ENCODE data around the gene HGD.
"Not testable (repeated sequence)": the region's sequence is repeated elsewhere in the genome, so short reads cannot be mapped to it uniquely, and the experiment has no call there.

The HGD gene

DNA sequence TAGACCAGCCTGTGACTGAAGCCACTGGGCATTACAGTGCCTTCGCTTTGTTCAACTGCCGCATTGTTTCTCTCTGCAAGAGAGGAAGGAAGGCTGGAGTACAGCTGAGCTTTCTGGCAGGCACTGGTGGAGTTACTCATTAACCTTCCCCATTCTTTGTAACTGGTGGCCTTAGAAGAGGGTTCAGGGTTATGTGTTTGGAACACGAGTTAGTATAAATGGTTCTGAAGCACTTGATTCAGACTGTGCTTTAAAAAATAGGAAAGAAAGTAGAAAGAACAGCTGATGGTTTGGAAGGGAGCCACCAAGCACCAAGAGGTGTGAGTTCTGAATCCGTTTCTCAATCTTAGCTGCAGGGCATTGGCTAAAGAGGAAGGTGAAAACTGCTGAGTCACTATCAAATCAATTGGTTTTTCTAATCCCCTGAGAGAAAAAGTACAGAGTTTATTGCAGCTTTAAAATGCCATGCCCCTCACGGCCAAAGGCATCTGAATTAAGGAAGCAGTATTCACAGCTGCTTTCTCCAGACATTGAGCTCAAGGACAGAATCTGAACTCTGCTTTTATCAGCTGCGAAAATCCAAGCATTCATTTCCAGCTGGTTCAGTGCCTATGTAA is 3.6 kb downstream of the HGD start:
- no peak for DNase-seq

- not testable (repeated sequence) for DNase-seq
These were observed 4.8 kb downstream of the HGD start for GRCh38 chr3:120677193-120677592.

DNA sequence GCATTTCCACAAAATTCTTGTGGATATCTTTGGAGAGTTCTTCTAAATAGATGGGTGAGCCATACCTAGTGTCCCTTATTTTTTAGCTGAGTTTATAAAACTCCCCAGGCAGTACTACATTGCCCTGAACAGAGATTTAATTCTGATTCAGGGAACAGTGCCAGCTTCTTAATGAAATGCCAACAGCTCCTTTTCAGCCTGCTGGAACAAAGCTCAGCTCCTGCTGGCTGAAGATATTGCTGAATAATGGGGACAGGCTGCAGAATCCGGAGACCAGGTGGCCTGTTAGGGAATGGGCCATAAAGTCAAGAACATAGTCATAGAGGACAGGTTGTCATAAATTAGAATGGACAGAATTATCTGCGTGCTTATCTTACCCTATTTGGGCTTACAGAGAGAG is 8.9 kb downstream of the HGD start:
- DNase-seq = no peak

DNA sequence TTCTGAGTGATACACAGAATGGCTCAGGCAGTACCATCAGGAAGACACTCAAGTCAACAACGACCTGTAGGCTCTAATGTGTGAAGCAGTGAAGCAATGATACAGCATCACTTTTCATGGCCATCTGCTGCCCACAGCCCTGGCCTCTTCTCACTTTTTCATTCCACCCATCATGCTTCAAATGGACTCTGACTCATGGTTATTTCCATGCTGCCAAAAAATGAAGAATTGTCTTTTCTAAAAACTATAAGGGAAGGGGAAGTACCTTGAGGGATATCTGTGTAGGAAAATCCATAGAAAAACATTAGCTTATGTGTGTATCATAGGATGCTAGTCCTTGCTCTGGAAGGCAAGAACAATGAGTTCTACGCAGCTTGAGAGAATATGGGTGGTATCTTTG is 11.5 kb downstream of the HGD start:
- no peak for DNase-seq

- DNase-seq = no peak
These were observed 17.1 kb downstream of the HGD start for GRCh38 chr3:120664926-120665325.

- DNase-seq = no peak
These were observed 20.1 kb downstream of the HGD start for GRCh38 chr3:120661945-120662344.

DNA sequence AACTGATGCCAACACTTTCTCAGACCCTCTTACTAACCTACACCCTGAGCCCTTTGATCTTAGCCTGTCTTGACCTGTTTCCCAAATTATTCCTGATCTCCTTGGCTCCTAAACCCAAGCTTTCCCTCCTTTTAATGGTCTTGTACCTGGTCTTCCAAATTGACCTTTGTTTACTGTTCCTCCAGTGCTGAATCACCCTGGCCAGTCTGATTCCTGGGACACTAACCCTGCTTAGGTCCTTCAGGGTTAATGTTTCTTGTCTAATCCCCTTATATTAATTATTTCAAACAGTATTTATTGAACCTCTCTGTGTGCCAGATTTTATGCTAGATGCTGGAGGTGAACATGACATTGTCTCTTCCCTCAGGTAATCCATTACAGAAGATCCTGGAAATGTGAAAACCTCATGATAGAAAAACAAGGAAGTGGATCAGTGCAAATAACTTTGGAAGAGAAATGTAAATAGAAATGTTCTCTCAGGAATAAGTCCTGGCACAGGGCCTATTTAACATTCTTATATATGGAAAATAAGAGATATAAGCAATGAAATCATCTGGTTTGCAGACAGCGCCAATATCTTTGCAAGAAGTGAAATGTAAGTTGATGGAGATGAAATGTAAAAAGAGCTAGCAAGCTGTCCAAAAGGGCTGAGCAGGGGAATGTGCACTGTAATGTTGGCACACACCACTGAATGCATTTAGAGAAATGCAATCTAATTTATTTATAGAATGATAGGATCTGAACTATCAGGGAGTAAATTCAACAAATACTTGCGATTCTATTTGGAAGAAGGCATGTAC is 20.7 kb downstream of the HGD start:
- DNase-seq = no peak

DNA sequence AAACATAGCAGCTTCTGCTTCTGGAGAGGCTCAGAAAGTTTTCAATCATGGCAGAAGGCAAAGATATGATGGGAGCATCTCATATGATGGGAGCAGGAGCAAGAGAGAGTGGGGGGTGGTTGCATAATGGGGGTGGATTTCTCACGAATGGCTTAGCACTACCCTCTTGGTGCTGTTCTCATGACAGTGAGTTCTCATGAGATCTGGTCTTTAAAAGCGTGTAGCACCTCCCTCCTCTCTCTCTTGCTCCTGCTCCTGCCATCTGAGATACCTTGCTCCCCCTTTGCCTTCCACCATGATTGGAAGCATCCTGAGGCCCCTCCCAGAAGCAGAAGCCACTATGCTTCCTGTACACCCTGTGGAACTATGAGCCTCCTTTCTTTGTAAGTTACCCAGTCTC is 22.2 kb downstream of the HGD start:
- DNase-seq = no peak

GRCh38 chr3:120659285-120659684 is 22.8 kb downstream of the HGD start:
- no peak for DNase-seq

DNA sequence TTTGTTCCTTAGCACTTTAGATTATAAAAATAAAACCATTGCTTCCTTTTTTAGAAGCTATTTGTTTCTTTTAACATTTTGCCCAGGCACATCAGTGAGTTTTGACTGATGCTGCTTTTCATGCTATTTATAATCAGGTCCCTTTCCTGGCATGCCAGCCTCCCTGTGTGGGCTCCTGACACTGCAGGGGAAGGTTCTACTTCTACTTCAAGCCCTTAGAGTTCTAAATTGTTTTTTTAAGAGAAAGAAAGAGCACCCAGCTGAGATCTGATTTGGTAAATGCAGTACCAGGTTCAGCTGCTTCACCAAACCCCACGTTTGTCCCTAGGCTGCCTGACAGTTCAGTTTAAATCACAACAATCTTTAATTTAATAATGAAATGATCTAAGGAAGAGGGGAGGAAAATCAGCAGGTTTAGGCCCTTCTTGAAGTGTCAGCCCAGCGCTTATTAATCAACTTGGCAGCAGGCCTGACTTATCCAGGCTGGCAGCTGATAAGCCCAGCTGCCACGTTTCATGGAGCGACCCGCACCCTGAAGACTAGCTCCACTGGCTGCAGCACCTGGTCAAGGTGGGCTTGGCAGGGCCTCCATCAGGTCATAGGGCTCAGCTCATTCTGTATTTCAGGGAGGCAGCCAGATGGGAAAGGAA is 29.0 kb downstream of the HGD start:
- DNase-seq = no peak

DNA sequence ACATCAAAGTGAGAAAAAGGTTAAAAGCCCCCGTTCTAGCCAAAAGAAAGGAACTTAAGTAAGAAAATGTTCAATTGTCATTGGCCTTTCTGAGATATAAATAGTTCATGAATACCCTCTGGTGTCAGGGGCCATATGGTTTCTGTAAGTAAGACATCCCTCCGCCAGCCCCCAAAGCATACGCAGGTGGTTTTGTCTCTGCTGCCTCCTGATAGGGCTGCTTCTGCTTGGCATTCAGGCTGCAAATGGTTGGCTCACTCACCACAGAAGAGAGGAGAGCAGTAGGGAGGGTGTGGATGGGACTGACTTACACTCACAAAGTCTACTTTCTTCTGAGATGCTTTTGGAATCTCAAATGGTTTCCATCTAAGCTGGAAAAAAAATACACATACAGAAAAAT is 29.8 kb downstream of the HGD start:
- DNase-seq = no peak

DNA sequence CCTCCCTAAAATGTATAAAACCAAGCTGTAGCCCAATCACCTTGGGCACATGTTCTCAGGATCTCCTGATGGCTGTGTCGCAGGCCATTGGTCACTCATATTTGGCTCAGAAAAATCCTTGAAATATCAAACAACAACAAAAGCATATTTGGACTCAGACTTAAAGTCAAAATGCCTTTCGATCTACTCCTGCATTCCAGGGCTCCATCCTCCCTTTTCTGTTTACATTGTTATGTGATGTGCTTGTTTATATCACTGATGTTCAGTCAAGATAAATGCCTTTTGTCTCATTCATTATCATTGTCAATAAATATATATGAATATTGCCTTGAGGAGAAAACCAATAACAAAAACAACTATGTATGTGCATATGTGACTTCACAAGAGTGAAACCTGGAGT is 31.7 kb downstream of the HGD start:
- DNase-seq = no peak

- no peak for DNase-seq
These were observed 32.2 kb downstream of the HGD start for GRCh38 chr3:120649830-120650233.

DNA sequence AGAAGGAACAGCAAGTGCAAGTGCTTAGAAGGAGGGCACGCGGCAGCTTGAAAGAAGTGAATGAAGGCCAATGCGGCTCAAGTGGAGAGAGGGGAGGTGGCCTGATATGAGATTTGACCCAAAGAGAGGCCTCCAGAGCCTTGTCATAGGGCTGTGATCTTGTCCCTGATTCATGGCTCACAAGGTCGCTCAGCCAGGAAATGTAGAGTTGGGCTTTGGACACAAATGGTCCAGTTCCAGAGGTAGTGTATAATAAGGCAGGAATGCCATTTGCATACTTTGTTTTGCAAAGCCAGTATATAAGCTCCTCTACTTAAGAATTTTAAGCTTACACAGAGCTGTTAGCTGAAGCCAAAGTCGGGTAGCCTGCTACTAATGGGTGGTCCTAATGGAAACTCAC is 33.7 kb downstream of the HGD start:
- DNase-seq = no peak

GRCh38 chr3:120646771-120647432 is 35.1 kb downstream of the HGD start:
- no peak for DNase-seq

DNA sequence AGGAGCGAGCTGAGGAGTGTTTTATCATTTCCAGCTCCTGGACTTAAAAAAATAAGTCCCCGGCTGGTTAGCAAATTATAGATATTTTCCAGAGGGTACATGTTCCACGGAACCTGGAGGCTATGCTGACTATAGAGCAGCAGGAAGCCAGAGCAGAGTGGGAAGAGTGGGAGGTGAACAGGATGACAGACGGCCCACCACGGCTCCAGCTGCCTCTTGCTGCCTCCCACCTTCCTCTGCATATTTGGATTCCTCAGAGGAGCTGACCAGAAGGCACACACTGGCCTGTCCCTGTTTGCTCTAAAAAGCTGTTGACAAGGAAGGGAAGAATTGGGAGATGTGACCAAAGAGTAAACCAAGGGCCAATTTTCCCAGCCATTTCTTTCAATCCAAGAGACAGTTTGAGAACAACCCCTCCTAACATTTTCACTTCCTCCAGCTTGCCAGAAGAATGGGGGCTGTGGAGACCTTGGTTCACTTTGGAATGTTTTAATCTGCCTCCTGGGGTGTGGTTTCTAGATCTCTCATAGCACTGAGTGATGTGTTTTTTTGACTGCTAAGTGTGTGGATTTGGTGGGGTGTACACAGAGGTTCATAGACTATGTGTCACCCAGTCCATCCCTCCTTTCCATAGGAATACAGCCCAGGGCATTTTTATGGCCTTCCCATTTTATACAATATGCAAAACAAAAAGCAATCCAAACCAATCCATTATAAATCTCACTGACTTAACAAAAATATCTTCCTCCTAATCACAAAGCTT is 36.8 kb downstream of the HGD start:
- no peak for DNase-seq

DNA sequence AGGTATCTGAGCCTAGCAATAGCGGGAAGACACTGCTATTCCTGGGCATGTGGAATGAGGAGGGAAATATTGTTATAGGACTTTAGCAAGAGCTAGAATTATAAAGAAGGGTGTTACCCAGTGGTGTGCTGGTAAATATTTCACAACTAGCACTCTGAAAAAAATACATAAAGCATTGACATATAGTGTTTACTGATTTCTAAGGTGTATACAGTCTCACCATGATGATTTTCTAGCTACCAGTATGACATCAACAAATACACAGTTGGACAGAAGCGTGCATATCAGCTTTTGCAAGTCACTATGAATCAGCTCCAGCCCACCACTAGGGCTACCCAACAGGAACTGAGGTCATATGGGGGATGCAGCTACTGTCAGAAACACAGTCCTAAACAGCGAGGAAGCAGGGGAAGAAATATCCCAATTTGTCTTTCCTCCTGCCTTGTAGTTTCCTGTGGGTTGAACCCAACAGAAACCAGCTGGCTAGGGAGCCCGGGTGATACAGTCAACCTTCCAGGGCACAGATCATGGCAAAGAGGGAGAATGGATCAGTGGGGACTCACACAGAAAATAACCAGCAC is 39.6 kb downstream of the HGD start:
- no peak for DNase-seq

GRCh38 chr3:120641696-120642246 is 40.3 kb downstream of the HGD start:
- DNase-seq = no peak

DNA sequence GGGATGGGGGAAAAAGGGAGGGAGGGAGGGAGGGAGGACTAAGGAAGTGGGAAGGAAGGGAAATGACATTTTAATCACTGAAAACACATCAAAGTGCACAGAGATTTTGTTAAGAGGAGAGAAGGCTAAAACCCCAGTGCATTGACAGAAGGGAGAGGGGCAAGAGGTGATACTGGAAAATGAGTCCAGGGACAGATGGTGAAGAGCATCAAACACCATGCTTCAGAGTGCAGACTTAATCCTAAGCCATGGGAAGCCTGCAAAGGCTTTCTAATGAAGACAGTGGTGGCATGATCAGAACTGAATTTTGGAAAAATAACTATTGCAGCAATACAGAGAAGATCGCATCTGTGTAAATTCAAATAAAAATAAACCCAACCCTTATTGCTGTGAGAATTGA is 41.8 kb downstream of the HGD start:
- no peak for DNase-seq

DNA sequence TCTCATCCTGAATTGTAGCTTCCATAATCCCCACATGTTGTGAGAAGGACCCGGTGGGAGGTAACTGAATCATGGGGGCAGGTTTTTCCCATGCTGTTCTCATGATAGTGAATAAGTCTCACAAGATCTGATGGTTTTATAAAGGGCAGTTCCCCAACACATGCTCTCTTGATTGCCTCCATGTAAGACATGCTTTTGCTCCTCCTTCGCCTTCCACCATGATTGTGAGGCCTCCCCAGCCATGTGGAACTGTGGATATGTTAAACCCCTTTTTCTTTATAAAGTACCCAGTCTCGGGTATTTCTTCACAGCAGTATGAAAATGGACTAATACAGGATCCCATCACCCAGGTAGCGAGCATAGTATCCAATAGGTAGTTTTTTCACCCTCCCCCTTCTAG is 43.2 kb downstream of the HGD start:
- not testable (repeated sequence) for DNase-seq

DNA sequence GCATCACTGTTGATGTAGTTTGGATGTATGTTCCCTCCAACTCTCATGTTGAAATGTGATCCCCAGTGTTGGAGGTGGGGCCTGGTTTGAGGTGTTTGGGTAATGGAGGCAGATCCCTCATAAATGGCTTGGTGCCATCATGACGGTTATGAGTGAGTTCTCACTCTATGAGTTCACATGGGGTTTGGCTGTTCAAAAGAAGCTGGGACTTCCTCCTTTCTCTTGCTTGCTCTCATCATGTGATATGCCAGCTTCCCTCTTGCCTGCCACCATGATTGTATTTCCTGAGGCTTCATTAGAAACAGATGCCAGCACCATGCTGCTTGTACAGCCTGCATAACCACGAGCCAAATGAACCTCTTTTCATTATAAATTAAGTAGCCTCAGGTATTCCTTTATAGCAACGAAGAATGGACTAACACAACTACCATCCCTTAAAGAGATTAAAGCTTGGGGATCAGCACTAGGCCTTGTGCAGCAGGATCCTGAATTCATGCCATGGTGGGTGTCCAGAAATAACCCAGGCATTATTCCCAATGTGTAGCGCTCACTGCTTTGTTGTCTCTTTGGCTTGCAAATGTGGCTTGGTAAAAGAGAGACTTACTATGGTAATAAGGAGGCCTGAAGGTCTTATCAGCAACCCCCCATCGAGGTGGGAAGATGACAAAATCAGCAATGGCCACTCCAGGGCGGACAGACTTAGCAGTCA is 44.0 kb downstream of the HGD start:
- no peak for DNase-seq
